ENCODE results near the gene PROX2. TPM values are rescaled to one million over a fixed set of nuclear protein-coding genes. Genes with fewer than 3 reads are reported as not detected.
A peak's percentile ranks its signal among the peaks of the same experiment; 100 is the strongest.

Gene PROX2
- total RNA-seq: not detected
- polyA plus RNA-seq: under 1 TPM in 1 of 3 donors, not detected in 2; 0.08 TPM
- long read RNA-seq, donor 1: 0 reads
- long read RNA-seq, donor 2: 0 reads
- long read RNA-seq, donor 3: 0 reads
- long read RNA-seq, donor 4: 0 reads
- long read RNA-seq, donor 5: 0 reads
- long read RNA-seq, donor 6: 0 reads
- long read RNA-seq, donor 7: 0 reads
- long read RNA-seq, donor 8: 0 reads
- long read RNA-seq, donor 9: 0 reads
- long read RNA-seq, donor 10: 0 reads

GRCh38 chr14:74875941-74876913 lies at the start of gene PROX2:
TSS of gene PROX2 (minus strand) at chr14:74876145. CDS start at chr14:74863834, 12,311 bp downstream.
- H3K4me3 ChIP-seq: no peak within 1 kb of the TSS
- H3K27ac ChIP-seq: no peak within 1 kb of the TSS
- intact Hi-C loops (cut with DNase I): no loop called here
- no peaks in the 10 kb centered on the region for H3K27me3 ChIP-seq
- H3K36me3 ChIP-seq (replicated peaks in 1 of 2): no peaks in the 10 kb centered on the region
- TF ChIP-seq POLR2A (IDR thresholded peaks at IDR 0.05): no peak
- TF ChIP-seq CTCF (IDR thresholded peaks at IDR 0.05): no peak
- H3K9me3 ChIP-seq (replicated peaks in 1 of 3): no peaks in the 10 kb centered on the region
- no peak for DNase-seq
- H3K4me1 ChIP-seq (replicated peaks in 1 of 2): peaks cover 5% of the 10 kb centered on the region in 2 donors
- 48 to 69% (median 51%) methylated on average over 7 to 13 of the region's 13 CpGs for WGBS, 4 donors

GRCh38 chr14:74924061-74924460 lies 48.1 kb upstream of the PROX2 start:
- no peak overlapping the region for H3K4me3 ChIP-seq
- H3K9me3 ChIP-seq (replicated peaks in 1 of 3): no peaks in the 10 kb centered on the region
- H3K36me3 ChIP-seq (replicated peaks in 1 of 2): no peaks in the 10 kb centered on the region
- no peak overlapping the region for H3K27ac ChIP-seq
- 75 to 84% (median 79%) methylated on average over 11 of the region's 11 CpGs for WGBS, 4 donors
- peaks cover 0 to 10% of the 10 kb centered on the region in 2 donors for H3K4me1 ChIP-seq (replicated peaks in 1 of 2)
- TF ChIP-seq POLR2A (IDR thresholded peaks at IDR 0.05) (no peak), CTCF (IDR thresholded peaks at IDR 0.05) (no peak)
- intact Hi-C loops (cut with DNase I): no loop called here
- no peak for DNase-seq
- no peaks in the 10 kb centered on the region for H3K27me3 ChIP-seq

- H3K36me3 ChIP-seq (replicated peaks in 1 of 2): no peaks in the 10 kb centered on the region
- no peaks in the 10 kb centered on the region for H3K9me3 ChIP-seq (replicated peaks in 1 of 3)
- H3K4me3 ChIP-seq: peak within 1 kb of the TSS in 3 of 4 donors; percentile 2 to 59 (median 55)
- H3K27ac ChIP-seq: peak within 1 kb of the TSS in 2 of 5 donors; percentile 16 to 57
- DNase-seq: peak; percentile 81 to 95 (median 87)
- no peaks in the 10 kb centered on the region for H3K27me3 ChIP-seq
- intact Hi-C loops (cut with DNase I): no loop called here
- 3 to 6% (median 5%) methylated on average over 19 to 51 of the region's 51 CpGs for WGBS, 4 donors
- peaks cover 0 to 13% of the 10 kb centered on the region in 2 donors for H3K4me1 ChIP-seq (replicated peaks in 1 of 2)
- TF ChIP-seq POLR2A (IDR thresholded peaks at IDR 0.05) (no peak), CTCF (IDR thresholded peaks at IDR 0.05) (no peak)
These were observed 46.9 kb upstream of the PROX2 start, which contains the start of gene RPS6KL1 for GRCh38 chr14:74922752-74923401. TSS of gene RPS6KL1 (minus strand) at chr14:74923260. CDS start at chr14:74921541, 1,719 bp downstream.

All from adrenal gland (tissue), 19 donors.